HL-60/S4 treated with phorbol 12-myristate 13-acetate at 8.2 ng/mL for 4 days and 3 days (cell line): ENCODE results near the gene UGT1A8.

Source experiments
- in situ Hi-C: fragments of 300-500 bp; cut with MboI; formaldehyde crosslinking; loops from 2 replicates; pipeline ENCODE4 v1.15.0; 2022; ENCODE audit warnings: low sequenced_read_pairs

Gene UGT1A8

GRCh38 chr2:233814056-233814835, 196.8 kb downstream of the UGT1A8 start:
- in situ Hi-C loops = no loop called here

- in situ Hi-C loops = no loop called here
Observed at GRCh38 chr2:233815861-233816260, 198.4 kb downstream of the UGT1A8 start.

- in situ Hi-C loops = no loop called here
Observed at GRCh38 chr2:233816334-233816733, 198.9 kb downstream of the UGT1A8 start.

- in situ Hi-C loops = no loop called here
Observed at GRCh38 chr2:233816771-233817170, 199.3 kb downstream of the UGT1A8 start.

- in situ Hi-C loops = no loop called here
Observed at GRCh38 chr2:233817361-233817911, 200.0 kb downstream of the UGT1A8 start.

- in situ Hi-C loops = no loop called here
Observed at GRCh38 chr2:233817995-233818638, 200.7 kb downstream of the UGT1A8 start.

- in situ Hi-C loops = no loop called here
Observed at GRCh38 chr2:233818639-233819621, 201.5 kb downstream of the UGT1A8 start.

GRCh38 chr2:233819884-233820773, 202.7 kb downstream of the UGT1A8 start:
- in situ Hi-C loops = no loop called here

GRCh38 chr2:233820774-233821105, 203.3 kb downstream of the UGT1A8 start:
- in situ Hi-C loops = no loop called here

GRCh38 chr2:233821196-233821595, 203.8 kb downstream of the UGT1A8 start:
- in situ Hi-C loops = no loop called here

- in situ Hi-C loops = no loop called here
Observed at GRCh38 chr2:233821709-233822100, 204.3 kb downstream of the UGT1A8 start.

GRCh38 chr2:233822101-233822771, 204.8 kb downstream of the UGT1A8 start:
- in situ Hi-C loops = no loop called here
